SK-MEL-5 (cell line): ENCODE results near the gene IL17RE. TPM values are rescaled to one million over a fixed set of nuclear protein-coding genes. Genes with fewer than 3 reads are reported as not detected.
"Not testable (repeated sequence)": the region's sequence is repeated elsewhere in the genome, so short reads cannot be mapped to it uniquely, and the experiment has no call there.

Experiments used
- DNase-seq: peaks from one replicate; pipeline ENCODE4 v3.0.0-alpha.2; 2016; ENCODE audit warnings: low read depth, low spot score
- in situ Hi-C: cut with HindIII; loops from 2 replicates; pipeline ENCODE4 v1.10.0; 2016; ENCODE audit warnings: low sequenced_read_pairs, high pct_unique_total_duplicates, low pct_unique_long_range_greater_than_20kb
- total RNA-seq: library from RNA; depleted of rRNA; stranded (reverse); fragments of >200 nt; shearing (Covaris generic); gene quantifications from 2 replicates; pipeline ENCODE4 v1.2.3, GENCODE V29; 2014

The IL17RE gene
- total RNA-seq, 1 experiment from 2014 or later: 0.29 TPM

GRCh38 chr3:9897408-9898372 lies 5.0 kb upstream of the IL17RE start:
- DNase-seq: no peak
- in situ Hi-C loops: no loop called here

- in situ Hi-C loops: no loop called here
- DNase-seq: no peak
Measured at GRCh38 chr3:9898467-9899241, 4.0 kb upstream of the IL17RE start.

GRCh38 chr3:9899289-9899791 lies 3.3 kb upstream of the IL17RE start:
- in situ Hi-C loops: no loop called here
- DNase-seq: no peak

GRCh38 chr3:9900965-9901415 lies 1.7 kb upstream of the IL17RE start:
- in situ Hi-C loops: not testable (repeated sequence)

GRCh38 chr3:9901967-9902366 lies 681 bp upstream of the IL17RE start:
- DNase-seq: no peak
- in situ Hi-C loops: no loop called here

More at GRCh38 chr3:9900965-9901415, 1.7 kb upstream of the IL17RE start:
- not testable (repeated sequence) for DNase-seq

- no peak for DNase-seq
- in situ Hi-C loops: no loop called here
Measured at GRCh38 chr3:9903238-9903624, 583 bp downstream of the IL17RE start.

- no peak for DNase-seq
- in situ Hi-C loops: no loop called here
Measured at GRCh38 chr3:9903904-9904303, 1.3 kb downstream of the IL17RE start.

GRCh38 chr3:9906480-9906879 lies 3.8 kb downstream of the IL17RE start:
- DNase-seq: no peak
- in situ Hi-C loops: no loop called here

GRCh38 chr3:9908286-9908685 lies 5.6 kb downstream of the IL17RE start:
- no peak for DNase-seq
- in situ Hi-C loops: no loop called here

- in situ Hi-C loops: no loop called here
- no peak for DNase-seq
Measured at GRCh38 chr3:9909221-9910013, 6.8 kb downstream of the IL17RE start.

- no peak for DNase-seq
- in situ Hi-C loops: no loop called here
Measured at GRCh38 chr3:9911863-9912262, 9.2 kb downstream of the IL17RE start.

- DNase-seq: no peak
- in situ Hi-C loops: no loop called here
Measured at GRCh38 chr3:9912294-9912935, 9.8 kb downstream of the IL17RE start.

- in situ Hi-C loops: no loop called here
- no peak for DNase-seq
Measured at GRCh38 chr3:9913601-9914000, 11.0 kb downstream of the IL17RE start.

GRCh38 chr3:9914011-9914410 lies 11.4 kb downstream of the IL17RE start:
- in situ Hi-C loops: no loop called here
- DNase-seq: no peak

- no peak for DNase-seq
- in situ Hi-C loops: no loop called here
Measured at GRCh38 chr3:9914559-9915253, 12.1 kb downstream of the IL17RE start.

GRCh38 chr3:9915254-9916141 lies 12.8 kb downstream of the IL17RE start:
- in situ Hi-C loops: no loop called here
- peak; percentile 32 for DNase-seq
